NOMO-1 (cell line): ENCODE data around the gene MAP4K3.

Source experiments
- DNase-seq, 2 experiments: peaks; one replicate each; lab custom pipeline; 2025; ENCODE audit not compliant: unreplicated experiment in 2 of 2; lab: John Stamatoyannopoulos, UW

MAP4K3 gene

GRCh38 chr2:39447266-39448168 is 10.4 kb upstream of the MAP4K3 start:
- DNase-seq: no peak

- no peak for DNase-seq
Observed at GRCh38 chr2:39445934-39446333, 8.8 kb upstream of the MAP4K3 start.

DNA sequence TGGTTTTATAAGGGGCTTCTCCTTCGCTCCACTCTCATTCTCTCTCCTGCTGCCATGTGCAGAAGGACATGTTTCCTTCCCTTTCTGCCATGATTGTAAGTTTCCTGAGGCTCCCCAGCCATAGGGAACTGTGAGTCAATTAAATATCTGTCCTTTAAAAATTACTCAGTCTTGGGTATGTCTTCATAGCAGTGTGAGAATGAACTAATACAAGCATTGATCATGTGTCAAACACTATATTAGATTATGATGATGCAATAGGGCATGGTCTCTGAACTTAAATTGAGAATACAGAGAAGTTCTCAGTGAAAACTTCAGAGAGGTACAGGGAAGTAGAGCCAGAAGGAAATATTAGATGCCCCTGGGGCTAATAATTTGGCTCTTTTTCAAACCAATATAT is 5.9 kb upstream of the MAP4K3 start:
- DNase-seq: no peak

GRCh38 chr2:39437522-39438296 is 624 bp upstream of the MAP4K3 start:
- DNase-seq: peak; percentile 8 to 12

- no peak for DNase-seq
Observed at GRCh38 chr2:39435741-39436591, 1.1 kb downstream of the MAP4K3 start.

- no peak for DNase-seq
Observed at GRCh38 chr2:39435234-39435633, 1.9 kb downstream of the MAP4K3 start.

DNA sequence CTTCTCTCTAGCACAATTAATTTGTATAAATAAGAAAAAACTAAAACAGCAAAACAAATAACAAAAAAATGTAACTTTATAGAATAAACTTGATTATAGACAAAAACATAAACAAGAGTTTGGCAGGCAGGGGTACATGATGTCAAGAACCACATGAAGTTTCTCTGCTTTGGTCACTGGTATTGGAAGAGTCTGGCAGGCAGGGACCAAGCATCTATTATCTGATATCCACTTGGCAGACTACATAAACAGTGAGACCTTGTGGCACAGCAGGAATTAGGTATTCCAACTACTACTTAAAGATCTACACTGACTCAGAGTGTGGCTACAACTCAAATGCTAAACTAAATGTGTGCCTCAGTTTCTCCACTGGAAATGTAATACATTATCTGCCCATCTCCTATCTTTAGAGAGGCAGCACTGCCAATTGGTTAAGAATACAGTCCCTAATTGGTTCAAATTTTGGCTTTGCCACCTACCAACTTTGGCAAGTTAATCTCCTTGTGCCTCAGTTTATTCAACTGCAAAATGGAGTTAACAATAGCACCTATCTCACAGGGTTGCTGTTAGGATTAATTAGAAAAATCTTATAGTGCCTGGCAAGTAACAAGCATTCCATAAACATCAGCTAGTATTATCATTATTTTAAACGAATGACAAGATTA is 2.7 kb downstream of the MAP4K3 start:
- DNase-seq: no peak

DNA sequence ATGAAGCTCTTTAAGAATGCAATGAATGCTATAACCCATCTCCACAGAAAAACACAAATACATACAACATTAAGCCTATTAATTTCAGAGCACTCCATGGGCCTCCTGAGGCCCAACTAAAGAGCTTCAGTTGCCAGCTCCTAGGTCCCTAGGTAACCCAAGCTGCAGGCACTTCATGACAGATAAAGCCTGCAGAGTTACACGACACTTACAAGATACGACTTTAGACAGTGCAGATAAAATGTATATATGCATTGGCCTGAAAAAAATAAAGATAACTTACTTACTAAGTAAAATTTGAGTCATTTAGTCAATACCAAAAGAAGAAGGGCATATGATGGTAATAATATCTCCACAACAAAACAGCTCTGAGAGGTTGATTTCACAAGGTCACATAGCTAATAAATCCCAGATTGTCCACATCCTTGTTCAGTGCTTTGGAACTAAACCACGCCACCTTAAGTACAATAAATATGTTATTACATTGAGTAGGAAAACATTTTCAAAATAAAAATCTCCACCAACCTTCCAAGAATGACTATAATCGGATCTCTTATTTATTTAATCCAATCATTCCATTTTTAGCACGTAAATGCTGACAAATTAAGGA is 3.4 kb downstream of the MAP4K3 start:
- no peak for DNase-seq

DNA sequence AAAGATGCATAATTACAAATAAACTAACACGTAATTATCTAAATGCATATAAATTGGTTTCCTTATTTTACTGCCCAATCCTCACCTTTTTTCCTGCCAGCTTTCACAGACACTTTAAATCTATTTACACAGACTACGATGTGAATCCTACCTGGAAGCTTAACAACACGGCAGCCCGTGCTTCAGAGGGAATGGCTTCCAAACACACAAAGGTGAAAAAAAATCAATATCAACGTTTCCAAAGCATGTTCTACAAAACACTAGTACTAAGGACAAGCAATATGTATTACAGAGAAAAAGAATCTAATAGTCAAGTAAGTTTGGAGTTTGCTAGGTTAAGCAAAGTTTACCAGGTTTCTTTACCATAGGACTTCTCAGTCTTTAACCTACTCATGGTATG is 4.4 kb downstream of the MAP4K3 start:
- no peak for DNase-seq

DNA sequence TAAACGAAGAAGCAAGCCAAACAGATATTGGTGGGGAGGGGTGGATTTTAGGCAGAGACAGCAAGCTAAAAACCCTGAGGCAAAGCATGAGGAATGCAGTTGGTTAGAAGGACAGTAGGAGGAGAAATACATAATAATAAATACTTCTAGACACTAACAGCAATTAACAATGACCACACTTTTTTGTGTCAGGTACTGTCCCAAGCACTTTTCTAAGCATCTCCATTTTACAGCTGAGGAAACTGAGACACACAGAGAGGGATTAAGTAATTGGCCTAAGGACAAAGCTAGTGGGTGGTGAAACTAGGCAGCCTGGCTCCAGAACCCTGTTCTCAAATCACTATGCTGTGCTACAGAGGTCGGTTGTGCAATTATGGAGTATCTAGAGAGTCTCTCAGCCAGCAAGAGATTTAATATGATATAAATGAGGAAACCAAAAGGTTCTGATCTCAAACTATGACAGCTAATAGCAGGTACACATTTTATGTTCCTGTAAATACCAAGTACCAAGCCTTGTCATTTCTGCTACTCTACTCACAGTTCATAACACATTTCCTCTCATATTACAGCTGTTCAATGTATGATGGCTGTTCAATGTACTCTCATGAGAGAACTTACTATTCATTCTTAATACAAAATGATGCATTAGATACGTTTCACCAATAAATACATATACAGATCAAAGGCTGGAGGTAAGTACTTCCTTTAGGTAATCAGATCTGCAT is 5.3 kb downstream of the MAP4K3 start:
- DNase-seq: peak in 1 of 2 experiments; percentile 9

GRCh38 chr2:39429746-39430145 is 7.3 kb downstream of the MAP4K3 start:
- DNase-seq: no peak

GRCh38 chr2:39424951-39425350 is 12.1 kb downstream of the MAP4K3 start:
- no peak for DNase-seq

DNA sequence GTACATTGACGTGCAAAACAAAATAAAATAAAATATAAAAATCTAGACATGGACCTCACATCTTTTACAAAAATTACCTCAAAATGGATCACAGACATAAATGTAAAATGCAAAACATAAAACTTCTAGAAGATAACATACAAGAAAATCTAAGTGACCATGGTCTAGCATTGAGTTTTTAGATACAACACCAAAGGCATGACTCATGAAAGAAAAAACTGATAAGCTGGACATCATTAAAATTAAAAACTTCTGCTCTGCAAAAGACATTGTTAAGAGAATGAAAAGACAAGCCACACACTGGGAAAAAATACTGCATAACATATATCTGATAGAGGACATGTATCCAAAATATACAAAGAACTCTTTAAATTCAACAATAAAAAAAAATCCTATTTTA is 14.4 kb downstream of the MAP4K3 start:
- DNase-seq: no peak

DNA sequence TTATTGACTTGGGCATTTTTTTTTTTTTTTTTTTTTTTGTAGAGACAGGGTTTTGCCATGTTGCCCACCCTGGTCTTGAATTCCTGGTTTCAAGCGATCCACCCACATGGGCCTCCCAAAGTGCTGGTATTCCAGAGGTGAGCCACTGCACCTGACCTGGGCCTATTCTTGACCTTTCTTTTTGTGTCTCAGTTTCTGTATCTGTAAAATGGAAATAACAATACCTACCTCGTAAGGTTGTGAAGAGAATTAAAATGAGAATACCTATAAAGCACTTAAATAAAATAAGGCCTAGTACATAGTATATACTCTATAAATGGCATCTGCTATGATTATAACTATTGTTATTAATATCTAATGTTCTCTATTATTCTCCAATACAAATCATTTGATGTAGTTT is 15.7 kb downstream of the MAP4K3 start:
- DNase-seq: no peak

DNA sequence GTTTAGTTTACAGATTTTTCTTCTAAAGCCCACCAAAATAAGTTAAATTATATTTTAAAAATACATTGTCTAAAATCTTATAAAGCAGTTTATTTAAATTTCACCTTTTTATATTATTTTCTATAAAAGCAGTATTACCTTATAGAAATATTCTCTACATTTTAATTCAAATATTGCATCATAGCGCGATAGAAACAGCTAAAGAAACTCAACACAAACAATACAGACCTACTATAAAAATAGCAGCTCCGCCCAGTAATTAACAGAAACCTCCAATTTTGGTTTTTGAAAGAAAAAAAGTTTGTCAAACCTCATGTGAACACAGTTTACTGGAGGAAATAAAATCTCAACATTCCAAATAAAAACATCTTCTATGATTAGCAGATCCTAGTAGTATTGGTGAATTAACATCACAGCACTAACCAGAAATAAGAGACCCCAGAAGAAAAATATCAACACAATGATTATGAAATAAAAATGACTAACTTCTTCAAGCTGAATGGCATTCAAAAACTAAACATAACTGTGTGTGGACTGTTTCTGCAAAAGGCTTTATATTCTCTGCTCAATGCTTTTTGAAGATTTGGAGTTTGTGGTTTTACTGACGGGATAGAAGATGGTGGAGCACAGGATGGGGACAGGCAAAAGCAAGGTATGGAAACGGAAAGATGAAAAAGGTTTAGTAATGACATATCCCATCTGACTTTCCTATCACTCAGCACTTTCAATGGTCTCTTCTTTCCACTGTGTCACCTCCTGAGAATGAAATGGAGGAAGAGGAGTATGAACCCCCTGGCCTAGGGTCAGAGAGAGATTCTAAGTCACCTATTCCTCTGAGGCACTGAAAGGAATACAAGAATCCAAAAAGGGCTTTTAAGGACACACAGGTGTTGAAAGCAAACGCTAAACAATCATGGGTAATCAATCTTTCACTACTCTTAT is 17.5 kb downstream of the MAP4K3 start:
- DNase-seq: no peak

DNA sequence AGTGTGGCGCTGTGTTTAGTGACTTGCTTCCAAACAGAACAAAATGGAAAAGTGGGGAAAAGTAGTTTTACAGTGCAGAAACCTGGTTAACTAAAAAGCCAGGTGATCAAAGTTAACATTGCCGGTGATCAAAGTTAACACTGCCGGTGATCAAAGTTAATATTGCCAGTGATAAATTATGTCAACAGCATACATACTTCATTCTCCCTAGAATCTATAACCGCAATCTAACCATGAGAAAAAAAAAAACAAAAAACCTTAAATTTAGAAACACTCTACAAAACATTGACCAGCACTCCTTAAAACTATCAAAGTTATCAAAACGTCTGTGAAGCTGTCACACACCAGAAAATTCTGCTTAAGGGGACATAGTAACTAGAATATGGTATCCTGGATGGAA is 18.6 kb downstream of the MAP4K3 start:
- no peak for DNase-seq

DNA sequence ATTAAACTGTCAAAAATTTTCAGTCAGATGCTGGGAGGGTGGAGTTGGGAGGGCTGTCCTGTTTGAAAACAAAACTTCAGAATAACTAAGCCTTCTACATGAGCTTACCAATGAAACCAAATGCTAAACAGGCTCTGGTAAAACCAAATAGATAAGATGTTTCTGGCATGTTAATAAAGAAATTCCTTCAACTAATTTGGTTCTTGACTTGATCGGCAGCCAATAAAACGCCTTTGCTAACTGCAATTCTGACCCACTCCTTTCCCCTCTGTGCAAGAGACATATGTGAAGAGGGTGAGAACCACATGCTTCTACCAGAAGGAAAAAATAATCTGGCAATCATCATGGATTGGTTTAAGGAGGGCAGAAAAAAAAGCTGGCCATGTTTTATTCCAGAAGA is 20.9 kb downstream of the MAP4K3 start:
- DNase-seq: no peak

- no peak for DNase-seq
Observed at GRCh38 chr2:39413063-39413737, 23.9 kb downstream of the MAP4K3 start.
